ENCODE data around the gene NFIX. TPM values are rescaled to one million over a fixed set of nuclear protein-coding genes. Genes with fewer than 3 reads are reported as not detected.

Gene NFIX
- total and polyA plus RNA-seq, 2 experiments from 2014 or later, result not detected

- peak; percentile 71 for TF ChIP-seq CTCF (IDR thresholded peaks at IDR 0.05; ENCODE audit: low read depth, low read length)
- Histone ChIP-seq H3K27ac (no peak overlapping the region), H3K9me3 (ENCODE audit: low read depth) (no peaks in the 10 kb centered on the region), H3K4me1 (ENCODE audit: low read depth) (peaks cover 7% of the 10 kb centered on the region), H3K4me3 (no peak overlapping the region), H3K27me3 (peaks cover 25% of the 10 kb centered on the region), H3K36me3 (no peaks in the 10 kb centered on the region)
- DNase-seq (ENCODE audit: low read depth in 1 of 2, low spot score in 1 of 2), result peak in 1 of 2 donors; percentile 28
Measured at GRCh38 chr19:13104360-13104847, 109.1 kb downstream of the NFIX start.

- Histone ChIP-seq H3K4me1 (ENCODE audit: low read depth) (peaks cover 7% of the 10 kb centered on the region), H3K27ac (no peak overlapping the region), H3K36me3 (no peaks in the 10 kb centered on the region), H3K9me3 (ENCODE audit: low read depth) (no peaks in the 10 kb centered on the region), H3K4me3 (no peak overlapping the region), H3K27me3 (peaks cover 18% of the 10 kb centered on the region)
- no peak for TF ChIP-seq CTCF (IDR thresholded peaks at IDR 0.05; ENCODE audit: low read depth, low read length)
- DNase-seq (ENCODE audit: low read depth in 1 of 2, low spot score in 1 of 2), result no peak
Measured at GRCh38 chr19:13104848-13105711, 109.8 kb downstream of the NFIX start.

- Histone ChIP-seq H3K4me3 (no peak overlapping the region), H3K27ac (no peak overlapping the region), H3K9me3 (ENCODE audit: low read depth) (no peaks in the 10 kb centered on the region), H3K4me1 (ENCODE audit: low read depth) (no peaks in the 10 kb centered on the region), H3K27me3 (no peaks in the 10 kb centered on the region), H3K36me3 (peaks cover 3% of the 10 kb centered on the region)
- no peak for DNase-seq (ENCODE audit: low read depth in 1 of 2, low spot score in 1 of 2)
- no peak for TF ChIP-seq CTCF (IDR thresholded peaks at IDR 0.05; ENCODE audit: low read depth, low read length)
Measured at GRCh38 chr19:13109361-13110098, 114.3 kb downstream of the NFIX start.

GRCh38 chr19:13110099-13110610, 114.9 kb downstream of the NFIX start:
- Histone ChIP-seq H3K27me3 (no peaks in the 10 kb centered on the region), H3K9me3 (ENCODE audit: low read depth) (no peaks in the 10 kb centered on the region), H3K4me1 (ENCODE audit: low read depth) (peaks cover under 1% of the 10 kb centered on the region), H3K36me3 (peaks cover 5% of the 10 kb centered on the region), H3K27ac (no peak overlapping the region), H3K4me3 (no peak overlapping the region)
- no peak for DNase-seq (ENCODE audit: low read depth in 1 of 2, low spot score in 1 of 2)
- no peak for TF ChIP-seq CTCF (IDR thresholded peaks at IDR 0.05; ENCODE audit: low read depth, low read length)

- Histone ChIP-seq H3K27me3 (no peaks in the 10 kb centered on the region), H3K4me1 (ENCODE audit: low read depth) (peaks cover 7% of the 10 kb centered on the region), H3K36me3 (peaks cover 5% of the 10 kb centered on the region), H3K4me3 (no peak overlapping the region), H3K9me3 (ENCODE audit: low read depth) (no peaks in the 10 kb centered on the region), H3K27ac (no peak overlapping the region)
- no peak for DNase-seq (ENCODE audit: low read depth in 1 of 2, low spot score in 1 of 2)
- TF ChIP-seq CTCF (IDR thresholded peaks at IDR 0.05; ENCODE audit: low read depth, low read length), result no peak
Measured at GRCh38 chr19:13112555-13112954, 117.3 kb downstream of the NFIX start.

Measured in cardiac muscle cell (in vitro differentiated cells and primary cell).